MM.1S (cell line): ENCODE data around the gene EPN2.

Experiments used
- EZH2 ChIP-seq: fragments of 300-600 bp; sonication (generic); optimal IDR thresholded peaks from 2 replicates; pipeline ENCODE3; 2017; ENCODE audit warnings: low read depth, mild to moderate bottlenecking, antibody characterized with exemption, low read length, mixed read lengths
- TF ChIP-seq, protein P1 (sequence below): fragments of 300-600 bp; sonication (generic); IDR thresholded peaks from 2 replicates; pipeline ENCODE4 v1.5.1; 2016; ENCODE audit warnings: antibody characterized with exemption, low read length, mixed read lengths

DNA sequence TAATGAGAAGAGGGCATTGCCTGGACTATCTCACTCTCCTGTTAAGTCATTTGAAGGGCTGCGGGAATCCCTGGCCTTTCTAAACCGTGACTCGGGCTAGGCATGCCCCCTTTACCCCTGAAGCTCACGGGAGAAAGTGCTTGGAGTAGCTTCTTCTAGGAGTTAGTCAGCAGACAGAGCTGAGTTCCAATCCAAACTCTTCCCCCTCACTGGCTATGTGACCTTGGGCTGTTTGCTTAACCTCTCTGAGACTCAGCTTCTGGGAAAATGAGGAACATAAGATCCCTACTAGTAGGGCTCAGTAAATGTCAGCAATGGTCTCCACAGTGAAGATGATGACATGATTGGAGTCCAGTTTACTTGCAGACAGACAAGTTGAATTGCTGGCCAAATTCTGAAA is 131.1 kb downstream of the EPN2 start:
- TF ChIP-seq, protein P1, sequence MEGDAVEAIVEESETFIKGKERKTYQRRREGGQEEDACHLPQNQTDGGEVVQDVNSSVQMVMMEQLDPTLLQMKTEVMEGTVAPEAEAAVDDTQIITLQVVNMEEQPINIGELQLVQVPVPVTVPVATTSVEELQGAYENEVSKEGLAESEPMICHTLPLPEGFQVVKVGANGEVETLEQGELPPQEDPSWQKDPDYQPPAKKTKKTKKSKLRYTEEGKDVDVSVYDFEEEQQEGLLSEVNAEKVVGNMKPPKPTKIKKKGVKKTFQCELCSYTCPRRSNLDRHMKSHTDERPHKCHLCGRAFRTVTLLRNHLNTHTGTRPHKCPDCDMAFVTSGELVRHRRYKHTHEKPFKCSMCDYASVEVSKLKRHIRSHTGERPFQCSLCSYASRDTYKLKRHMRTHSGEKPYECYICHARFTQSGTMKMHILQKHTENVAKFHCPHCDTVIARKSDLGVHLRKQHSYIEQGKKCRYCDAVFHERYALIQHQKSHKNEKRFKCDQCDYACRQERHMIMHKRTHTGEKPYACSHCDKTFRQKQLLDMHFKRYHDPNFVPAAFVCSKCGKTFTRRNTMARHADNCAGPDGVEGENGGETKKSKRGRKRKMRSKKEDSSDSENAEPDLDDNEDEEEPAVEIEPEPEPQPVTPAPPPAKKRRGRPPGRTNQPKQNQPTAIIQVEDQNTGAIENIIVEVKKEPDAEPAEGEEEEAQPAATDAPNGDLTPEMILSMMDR, result no peak
- no peak for TF ChIP-seq EZH2
